HepG2 (cell line): ENCODE measurements around the gene EFNA2. TPM values are rescaled to one million over a fixed set of nuclear protein-coding genes. Genes with fewer than 3 reads are reported as not detected.
A peak's percentile ranks its signal among the peaks of the same experiment; 100 is the strongest.

Source experiments
- CEBPG ChIP-seq: IDR thresholded peaks from 2 replicates; pipeline ENCODE4 v1.6.1; 2016
- KDM6A ChIP-seq: IDR thresholded peaks from 2 replicates; pipeline ENCODE4 v1.6.1; 2016; ENCODE audit warnings: low read depth
- MBNL3 ChIP-seq: fragments of 250-450 bp; sonication (Bioruptor Pico); conservative IDR thresholded peaks from 2 replicates; pipeline ENCODE4 v1.8.0; 2022; ENCODE audit warnings: mild to moderate bottlenecking, inconsistent platforms
- MTF1 ChIP-seq: sonication (generic); formaldehyde crosslinking; IDR thresholded peaks from 2 replicates; pipeline ENCODE4 v1.5.0; 2020; ENCODE audit warnings: missing genetic modification reagents
- NR2F6 ChIP-seq, 2 experiments: IDR thresholded peaks; 2 replicates each; pipeline ENCODE4 v1.6.1; 2016; ENCODE audit warnings: antibody characterized with exemption in 1 of 2, mild to moderate bottlenecking in 1 of 2
- PLRG1 ChIP-seq: fragments of 450-650 bp; conservative IDR thresholded peaks from 2 replicates; pipeline ENCODE4 v1.6.1; 2016
- ZNF121 ChIP-seq: sonication (generic); formaldehyde crosslinking; IDR thresholded peaks from 2 replicates; pipeline ENCODE4 v1.5.0; 2020; ENCODE audit warnings: mild to moderate bottlenecking, missing genetic modification reagents
- ZNF251 ChIP-seq: sonication (generic); formaldehyde crosslinking; IDR thresholded peaks from 2 replicates; pipeline ENCODE4 v1.9.0; 2021; ENCODE audit warnings: mild to moderate bottlenecking, missing genetic modification reagents
- polyA plus RNA-seq, 8 experiments: library from polyadenylated mRNA; depleted of rRNA in 3 of 8; stranded (reverse) in 7 of 8; unstranded in 1 of 8; fragments of >200 nt; fragmentation: Illumina TruSeq in 4 of 8; extraction: Trizol in 4 of 8; gene quantifications; 2 replicates each; pipeline versions ENCODE4 v1.2.1 to v1.2.3, GENCODE V29; 2011 to 2016; ENCODE audit warnings: low read depth in 4 of 8, missing spikeins in 1 of 8, mixed read lengths in 1 of 8; ENCODE audit not compliant: insufficient read depth in 1 of 8
- total RNA-seq, 5 experiments: library from RNA; depleted of rRNA; stranded (reverse); fragments of >200 nt; fragmentation: Illumina TruSeq; extraction: Trizol; gene quantifications; 2 replicates each; pipeline ENCODE4 v1.2.3, GENCODE V29; 2016; ENCODE audit warnings: low read depth in 1 of 5
- TF ChIP-seq, protein P1 (sequence below): sonication (generic); formaldehyde crosslinking; IDR thresholded peaks from 2 replicates; pipeline ENCODE4 v1.4.0; 2020; ENCODE audit warnings: mild to moderate bottlenecking, missing genetic modification reagents
- TF ChIP-seq, protein P2 (sequence below): conservative IDR thresholded peaks from 2 replicates; pipeline ENCODE4 v1.6.1; 2018; ENCODE audit warnings: missing genetic modification reagents
- TF ChIP-seq, protein P3 (sequence below): IDR thresholded peaks from 2 replicates; pipeline ENCODE4 v1.6.1; 2012; ENCODE audit warnings: low read length, improper control_type of control experiment
- TF ChIP-seq, protein P4 (sequence below): IDR thresholded peaks from 2 replicates; pipeline ENCODE4 v1.6.1; 2016
- TF ChIP-seq, protein P5 (sequence below): sonication (generic); formaldehyde crosslinking; IDR thresholded peaks from 2 replicates; pipeline ENCODE4 v1.5.0; 2020; ENCODE audit warnings: mild to moderate bottlenecking, missing genetic modification reagents

EFNA2 gene
- total and polyA plus RNA-seq, 2 of the 13 experiments (the other 11 are each of a cell fraction or from before 2014, with no cell fraction given): 6.0 to 9.9 TPM

DNA sequence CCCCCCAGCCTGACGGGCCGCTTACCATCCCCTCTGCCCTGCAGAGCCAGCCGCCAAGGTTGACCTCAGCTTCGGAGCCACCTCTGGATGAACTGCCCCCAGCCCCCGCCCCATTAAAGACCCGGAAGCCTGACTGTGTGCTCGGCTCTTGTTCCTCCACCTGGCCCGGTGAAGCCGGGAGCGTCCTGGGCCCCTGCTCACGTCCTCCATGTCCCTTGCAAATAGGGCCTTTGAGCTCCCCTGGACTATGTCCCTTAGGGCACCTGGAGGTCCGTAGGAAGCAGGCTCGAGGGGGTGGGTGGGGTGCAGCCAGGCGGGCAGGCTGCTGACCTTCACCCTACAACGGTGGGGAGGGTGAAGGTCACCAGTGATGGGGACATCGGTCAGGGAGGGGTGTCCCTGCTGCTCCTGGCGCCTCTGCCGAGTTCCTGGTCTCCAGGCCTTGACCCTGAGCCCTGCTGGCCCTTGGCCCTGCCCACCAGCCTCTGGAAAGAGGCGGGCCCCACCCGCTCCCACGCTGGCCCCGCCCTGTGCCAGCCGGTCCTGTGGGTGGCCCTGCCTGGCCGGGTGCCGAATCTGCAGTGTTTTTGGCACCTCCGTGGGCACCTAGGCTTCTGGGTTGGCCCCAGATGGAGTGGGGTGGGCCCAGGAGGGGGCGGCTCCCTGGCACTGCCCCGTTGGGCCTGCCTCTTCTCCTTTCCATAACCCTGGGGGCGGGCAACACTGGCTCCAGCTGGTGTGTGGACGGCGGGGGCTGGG lies 40.8 kb upstream of the EFNA2 start (continued):
- TF ChIP-seq, protein P1, sequence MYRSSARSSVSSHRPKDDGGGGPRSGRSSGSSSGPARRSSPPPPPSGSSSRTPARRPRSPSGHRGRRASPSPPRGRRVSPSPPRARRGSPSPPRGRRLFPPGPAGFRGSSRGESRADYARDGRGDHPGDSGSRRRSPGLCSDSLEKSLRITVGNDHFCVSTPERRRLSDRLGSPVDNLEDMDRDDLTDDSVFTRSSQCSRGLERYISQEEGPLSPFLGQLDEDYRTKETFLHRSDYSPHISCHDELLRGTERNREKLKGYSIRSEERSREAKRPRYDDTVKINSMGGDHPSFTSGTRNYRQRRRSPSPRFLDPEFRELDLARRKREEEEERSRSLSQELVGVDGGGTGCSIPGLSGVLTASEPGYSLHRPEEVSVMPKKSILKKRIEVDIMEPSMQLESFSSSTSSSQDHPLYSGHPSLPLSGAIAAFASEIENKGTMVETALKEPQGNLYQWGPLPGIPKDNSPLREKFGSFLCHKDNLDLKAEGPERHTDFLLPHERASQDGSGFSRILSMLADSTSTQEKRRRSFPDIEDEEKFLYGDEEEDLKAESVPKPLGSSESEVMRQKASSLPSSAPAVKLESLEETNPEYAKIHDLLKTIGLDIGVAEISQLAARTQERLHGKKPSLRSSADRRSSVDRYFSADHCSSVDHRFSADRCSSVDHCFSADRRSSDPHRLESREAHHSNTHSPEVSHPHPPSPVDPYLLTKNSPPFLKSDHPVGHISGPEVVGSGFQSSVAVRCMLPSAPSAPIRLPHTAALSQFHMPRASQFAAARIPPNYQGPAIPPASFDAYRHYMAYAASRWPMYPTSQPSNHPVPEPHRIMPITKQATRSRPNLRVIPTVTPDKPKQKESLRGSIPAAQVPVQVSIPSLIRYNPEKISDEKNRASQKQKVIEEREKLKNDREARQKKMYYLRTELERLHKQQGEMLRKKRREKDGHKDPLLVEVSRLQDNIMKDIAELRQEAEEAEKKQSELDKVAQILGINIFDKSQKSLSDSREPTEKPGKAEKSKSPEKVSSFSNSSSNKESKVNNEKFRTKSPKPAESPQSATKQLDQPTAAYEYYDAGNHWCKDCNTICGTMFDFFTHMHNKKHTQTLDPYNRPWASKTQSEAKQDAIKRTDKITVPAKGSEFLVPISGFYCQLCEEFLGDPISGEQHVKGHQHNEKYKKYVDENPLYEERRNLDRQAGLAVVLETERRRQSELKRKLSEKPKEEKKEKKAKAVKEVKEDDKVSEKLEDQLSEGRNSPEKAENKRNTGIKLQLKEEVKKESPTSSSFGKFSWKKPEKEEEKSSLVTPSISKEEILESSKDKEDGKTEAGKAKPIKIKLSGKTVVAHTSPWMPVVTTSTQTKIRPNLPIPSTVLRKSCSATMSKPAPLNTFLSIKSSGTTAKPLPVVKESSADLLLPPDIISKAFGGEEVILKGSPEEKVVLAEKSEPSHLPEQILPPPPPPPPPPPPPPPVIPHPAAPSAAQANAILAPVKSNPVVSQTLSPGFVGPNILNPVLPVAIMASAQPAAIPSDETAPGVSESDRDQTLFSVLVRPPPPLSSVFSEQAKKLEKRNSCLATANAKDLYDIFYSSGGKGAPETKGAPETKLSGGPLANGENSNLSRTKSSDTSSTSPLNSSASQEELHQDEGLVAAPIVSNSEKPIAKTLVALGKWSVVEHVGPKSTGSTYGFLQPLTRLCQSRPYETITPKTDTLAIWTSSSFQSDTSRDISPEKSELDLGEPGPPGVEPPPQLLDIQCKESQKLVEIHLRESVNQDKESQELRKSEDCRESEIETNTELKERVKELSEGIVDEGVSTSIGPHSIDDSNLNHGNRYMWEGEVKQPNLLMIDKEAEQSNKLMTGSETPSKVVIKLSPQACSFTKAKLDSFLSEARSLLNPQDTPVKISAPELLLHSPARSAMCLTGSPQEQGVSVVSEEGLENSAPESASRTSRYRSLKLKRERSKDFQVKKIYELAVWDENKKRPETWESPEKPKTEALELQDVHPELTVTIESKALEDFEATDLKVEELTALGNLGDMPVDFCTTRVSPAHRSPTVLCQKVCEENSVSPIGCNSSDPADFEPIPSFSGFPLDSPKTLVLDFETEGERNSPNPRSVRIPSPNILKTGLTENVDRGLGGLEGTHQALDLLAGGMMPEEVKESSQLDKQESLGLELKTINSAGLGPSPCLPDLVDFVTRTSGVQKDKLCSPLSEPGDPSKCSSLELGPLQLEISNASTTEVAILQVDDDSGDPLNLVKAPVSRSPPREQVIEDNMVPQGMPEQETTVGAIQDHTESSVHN (CRISPR knock-in tag): no peak; the same call in 1 of the 2 replicates
- TF ChIP-seq, protein P2, sequence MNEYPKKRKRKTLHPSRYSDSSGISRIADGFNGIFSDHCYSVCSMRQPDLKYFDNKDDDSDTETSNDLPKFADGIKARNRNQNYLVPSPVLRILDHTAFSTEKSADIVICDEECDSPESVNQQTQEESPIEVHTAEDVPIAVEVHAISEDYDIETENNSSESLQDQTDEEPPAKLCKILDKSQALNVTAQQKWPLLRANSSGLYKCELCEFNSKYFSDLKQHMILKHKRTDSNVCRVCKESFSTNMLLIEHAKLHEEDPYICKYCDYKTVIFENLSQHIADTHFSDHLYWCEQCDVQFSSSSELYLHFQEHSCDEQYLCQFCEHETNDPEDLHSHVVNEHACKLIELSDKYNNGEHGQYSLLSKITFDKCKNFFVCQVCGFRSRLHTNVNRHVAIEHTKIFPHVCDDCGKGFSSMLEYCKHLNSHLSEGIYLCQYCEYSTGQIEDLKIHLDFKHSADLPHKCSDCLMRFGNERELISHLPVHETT (CRISPR knock-in tag): peak; percentile 80; the same call in 1 of the 2 replicates
- TF ChIP-seq ZNF121 (CRISPR knock-in tag) (peak; percentile 51; the same call in 1 of the 2 replicates), PLRG1 (no peak), MBNL3 (no peak), MTF1 (CRISPR knock-in tag) (no peak), NR2F6 (IDR thresholded peaks at IDR 0.05) (peak; percentile 97), NR2F6 (CRISPR knock-in tag; IDR thresholded peaks at IDR 0.05) (peak; percentile 99), ZNF251 (no peak), CEBPG (peak; percentile 71), KDM6A (peak; percentile 86)
- TF ChIP-seq, protein P3, sequence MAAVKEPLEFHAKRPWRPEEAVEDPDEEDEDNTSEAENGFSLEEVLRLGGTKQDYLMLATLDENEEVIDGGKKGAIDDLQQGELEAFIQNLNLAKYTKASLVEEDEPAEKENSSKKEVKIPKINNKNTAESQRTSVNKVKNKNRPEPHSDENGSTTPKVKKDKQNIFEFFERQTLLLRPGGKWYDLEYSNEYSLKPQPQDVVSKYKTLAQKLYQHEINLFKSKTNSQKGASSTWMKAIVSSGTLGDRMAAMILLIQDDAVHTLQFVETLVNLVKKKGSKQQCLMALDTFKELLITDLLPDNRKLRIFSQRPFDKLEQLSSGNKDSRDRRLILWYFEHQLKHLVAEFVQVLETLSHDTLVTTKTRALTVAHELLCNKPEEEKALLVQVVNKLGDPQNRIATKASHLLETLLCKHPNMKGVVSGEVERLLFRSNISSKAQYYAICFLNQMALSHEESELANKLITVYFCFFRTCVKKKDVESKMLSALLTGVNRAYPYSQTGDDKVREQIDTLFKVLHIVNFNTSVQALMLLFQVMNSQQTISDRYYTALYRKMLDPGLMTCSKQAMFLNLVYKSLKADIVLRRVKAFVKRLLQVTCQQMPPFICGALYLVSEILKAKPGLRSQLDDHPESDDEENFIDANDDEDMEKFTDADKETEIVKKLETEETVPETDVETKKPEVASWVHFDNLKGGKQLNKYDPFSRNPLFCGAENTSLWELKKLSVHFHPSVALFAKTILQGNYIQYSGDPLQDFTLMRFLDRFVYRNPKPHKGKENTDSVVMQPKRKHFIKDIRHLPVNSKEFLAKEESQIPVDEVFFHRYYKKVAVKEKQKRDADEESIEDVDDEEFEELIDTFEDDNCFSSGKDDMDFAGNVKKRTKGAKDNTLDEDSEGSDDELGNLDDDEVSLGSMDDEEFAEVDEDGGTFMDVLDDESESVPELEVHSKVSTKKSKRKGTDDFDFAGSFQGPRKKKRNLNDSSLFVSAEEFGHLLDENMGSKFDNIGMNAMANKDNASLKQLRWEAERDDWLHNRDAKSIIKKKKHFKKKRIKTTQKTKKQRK: no peak
- TF ChIP-seq, protein P4, sequence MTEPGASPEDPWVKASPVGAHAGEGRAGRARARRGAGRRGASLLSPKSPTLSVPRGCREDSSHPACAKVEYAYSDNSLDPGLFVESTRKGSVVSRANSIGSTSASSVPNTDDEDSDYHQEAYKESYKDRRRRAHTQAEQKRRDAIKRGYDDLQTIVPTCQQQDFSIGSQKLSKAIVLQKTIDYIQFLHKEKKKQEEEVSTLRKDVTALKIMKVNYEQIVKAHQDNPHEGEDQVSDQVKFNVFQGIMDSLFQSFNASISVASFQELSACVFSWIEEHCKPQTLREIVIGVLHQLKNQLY (CRISPR knock-in tag): peak; percentile 68
- TF ChIP-seq, protein P5, sequence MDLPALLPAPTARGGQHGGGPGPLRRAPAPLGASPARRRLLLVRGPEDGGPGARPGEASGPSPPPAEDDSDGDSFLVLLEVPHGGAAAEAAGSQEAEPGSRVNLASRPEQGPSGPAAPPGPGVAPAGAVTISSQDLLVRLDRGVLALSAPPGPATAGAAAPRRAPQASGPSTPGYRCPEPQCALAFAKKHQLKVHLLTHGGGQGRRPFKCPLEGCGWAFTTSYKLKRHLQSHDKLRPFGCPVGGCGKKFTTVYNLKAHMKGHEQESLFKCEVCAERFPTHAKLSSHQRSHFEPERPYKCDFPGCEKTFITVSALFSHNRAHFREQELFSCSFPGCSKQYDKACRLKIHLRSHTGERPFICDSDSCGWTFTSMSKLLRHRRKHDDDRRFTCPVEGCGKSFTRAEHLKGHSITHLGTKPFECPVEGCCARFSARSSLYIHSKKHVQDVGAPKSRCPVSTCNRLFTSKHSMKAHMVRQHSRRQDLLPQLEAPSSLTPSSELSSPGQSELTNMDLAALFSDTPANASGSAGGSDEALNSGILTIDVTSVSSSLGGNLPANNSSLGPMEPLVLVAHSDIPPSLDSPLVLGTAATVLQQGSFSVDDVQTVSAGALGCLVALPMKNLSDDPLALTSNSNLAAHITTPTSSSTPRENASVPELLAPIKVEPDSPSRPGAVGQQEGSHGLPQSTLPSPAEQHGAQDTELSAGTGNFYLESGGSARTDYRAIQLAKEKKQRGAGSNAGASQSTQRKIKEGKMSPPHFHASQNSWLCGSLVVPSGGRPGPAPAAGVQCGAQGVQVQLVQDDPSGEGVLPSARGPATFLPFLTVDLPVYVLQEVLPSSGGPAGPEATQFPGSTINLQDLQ: no peak
